ENCODE results near the gene FITM1. TPM values are rescaled to one million over a fixed set of nuclear protein-coding genes. Genes with fewer than 3 reads are reported as not detected.
A peak's percentile ranks its signal among the peaks of the same experiment; 100 is the strongest.

FITM1 gene
- total RNA-seq, 1 experiment from 2014 or later = 0.72 TPM

GRCh38 chr14:24159777-24160498, 29.5 kb downstream of the FITM1 start:
- Histone ChIP-seq H4K20me1 (ENCODE audit: control insufficient read depth, insufficient read depth, insufficient read length) (no peaks in the 10 kb centered on the region), H3K18ac (ENCODE audit: insufficient read length, low read depth, low read length) (no peak overlapping the region), H3K9ac (ENCODE audit: extremely low read depth, insufficient read length, low read length) (no peak overlapping the region), H2BK120ac (ENCODE audit: low read depth, low read length, poor library complexity, severe bottlenecking) (no peak overlapping the region), H3K23me2 (ENCODE audit: insufficient read length, low read depth, low read length, poor library complexity, severe bottlenecking) (no peaks in the 10 kb centered on the region), H2BK20ac (ENCODE audit: low read depth, low read length, poor library complexity, severe bottlenecking) (no peak overlapping the region), H3K79me2 (ENCODE audit: insufficient read depth, low read length) (no peaks in the 10 kb centered on the region), H3K23ac (ENCODE audit: insufficient read length, low read depth, low read length) (no peak overlapping the region), H4K8ac (replicated peaks; ENCODE audit: insufficient read length, low read depth, low read length) (no peak overlapping the region), H3K79me1 (ENCODE audit: insufficient read depth, low read depth, low read length, poor library complexity, severe bottlenecking) (no peaks in the 10 kb centered on the region), H3K56ac (ENCODE audit: insufficient read length, low read depth, low read length) (no peak overlapping the region), H2AK5ac (ENCODE audit: insufficient read length, low read length) (no peak overlapping the region), H3K27ac (ENCODE audit: insufficient read length, low read depth, low read length) (no peak overlapping the region), H3K14ac (ENCODE audit: insufficient read depth, low read length) (no peak overlapping the region), H2AFZ (ENCODE audit: low read length) (no peak overlapping the region), H4K91ac (ENCODE audit: insufficient read length, low read depth, low read length) (no peak overlapping the region), H2BK5ac (ENCODE audit: insufficient read length, low read length) (no peak overlapping the region), H3T11ph (ENCODE audit: low read length) (no peak overlapping the region), H3K4me2 (ENCODE audit: insufficient read depth, insufficient read length, low read length) (no peak overlapping the region), H3K9me3 (ENCODE audit: control insufficient read depth, low read depth, low read length) (no peaks in the 10 kb centered on the region), H4K5ac (ENCODE audit: insufficient read length, low read depth, low read length) (no peak overlapping the region), H2BK15ac (ENCODE audit: low read depth, low read length) (no peak overlapping the region), H2BK12ac (ENCODE audit: insufficient read length, low read depth, low read length) (no peak overlapping the region), H3K27me3 (ENCODE audit: insufficient read depth, low read length) (no peaks in the 10 kb centered on the region), H3K4ac (ENCODE audit: low read depth, low read length) (no peak overlapping the region), H3K4me1 (ENCODE audit: insufficient read depth, low read length) (no peaks in the 10 kb centered on the region)
- H3K36me3 Mint-ChIP-seq (ENCODE audit: insufficient read depth in 1 of 3, low read depth in 3 of 3) = peaks cover 30 to 64% (median 61%) of the 10 kb centered on the region in 3 experiments
- DNase-seq = no peak
- no peak overlapping the region; a peak in 1 of 5 replicates for H3K4me3 Mint-ChIP-seq
- no peaks in the 10 kb centered on the region for H3K9me3 Mint-ChIP-seq
- H3K27me3 Mint-ChIP-seq (ENCODE audit: low read depth) = no peaks in the 10 kb centered on the region; the same call in 1 of the 2 replicates
- no CpG with 5 or more reads among the region's 11 CpGs for WGBS (ENCODE audit: extremely low coverage, insufficient read length, low lambda C conversion rate)
- H3K4me1 Mint-ChIP-seq = peaks cover 11 to 13% of the 10 kb centered on the region in 2 experiments
- peak overlapping the region in 1 of 3 experiments; percentile 79; a peak in 2 of 7 replicates for H3K27ac Mint-ChIP-seq
- TF ChIP-seq CTCF (conservative IDR thresholded peaks at IDR 0.05) = no peak

All from H9 (cell line).